ENCODE measurements around the gene SEPTIN3. TPM values are rescaled to one million over a fixed set of nuclear protein-coding genes. Genes with fewer than 3 reads are reported as not detected.

Gene SEPTIN3
- total RNA-seq, 1 donor from 2014 or later = 75.0 TPM

DNA sequence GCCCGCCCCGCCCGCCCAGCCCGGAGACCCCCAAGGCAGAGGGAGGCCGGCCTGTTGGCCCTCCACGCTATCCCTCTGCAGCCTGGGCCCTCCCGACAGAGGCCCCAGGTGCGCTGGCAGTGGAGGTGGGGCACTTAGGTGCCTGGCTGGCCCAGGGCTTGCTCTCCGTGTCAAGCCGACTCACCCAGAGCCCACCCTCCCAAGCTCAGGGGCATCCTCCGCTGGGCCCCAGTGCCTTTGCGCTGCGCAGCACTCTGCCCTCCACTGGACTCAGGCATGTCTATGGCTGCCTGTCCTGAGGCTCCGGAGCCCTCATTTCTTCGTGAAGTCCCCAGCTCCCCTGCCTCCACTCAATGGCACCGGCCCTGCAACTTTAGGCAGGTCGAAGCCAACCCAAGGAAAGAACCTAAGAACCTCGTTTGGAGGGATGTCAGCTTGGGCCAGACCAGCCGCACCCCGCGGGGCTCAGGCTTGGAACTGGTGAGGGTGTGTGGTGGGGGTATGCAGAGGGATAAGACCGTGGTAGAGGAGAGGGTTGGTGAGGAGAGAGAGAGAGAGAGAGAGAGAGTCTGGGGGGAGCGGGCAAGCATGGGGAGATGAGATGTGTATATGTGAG lies 11.2 kb upstream of the SEPTIN3 start:
- Mint-ChIP-seq H3K4me3 (no peak overlapping the region), H3K27me3 (ENCODE audit: low read depth) (peaks cover 3% of the 10 kb centered on the region), H3K9me3 (no peaks in the 10 kb centered on the region), H3K4me1 (peaks cover 18% of the 10 kb centered on the region), H3K36me3 (ENCODE audit: low read depth) (no peaks in the 10 kb centered on the region), H3K27ac (ENCODE audit: unreplicated experiment) (no peak overlapping the region)
- DNase-seq (ENCODE audit: low read depth, low spot score) = no peak
- TF ChIP-seq, protein P1, sequence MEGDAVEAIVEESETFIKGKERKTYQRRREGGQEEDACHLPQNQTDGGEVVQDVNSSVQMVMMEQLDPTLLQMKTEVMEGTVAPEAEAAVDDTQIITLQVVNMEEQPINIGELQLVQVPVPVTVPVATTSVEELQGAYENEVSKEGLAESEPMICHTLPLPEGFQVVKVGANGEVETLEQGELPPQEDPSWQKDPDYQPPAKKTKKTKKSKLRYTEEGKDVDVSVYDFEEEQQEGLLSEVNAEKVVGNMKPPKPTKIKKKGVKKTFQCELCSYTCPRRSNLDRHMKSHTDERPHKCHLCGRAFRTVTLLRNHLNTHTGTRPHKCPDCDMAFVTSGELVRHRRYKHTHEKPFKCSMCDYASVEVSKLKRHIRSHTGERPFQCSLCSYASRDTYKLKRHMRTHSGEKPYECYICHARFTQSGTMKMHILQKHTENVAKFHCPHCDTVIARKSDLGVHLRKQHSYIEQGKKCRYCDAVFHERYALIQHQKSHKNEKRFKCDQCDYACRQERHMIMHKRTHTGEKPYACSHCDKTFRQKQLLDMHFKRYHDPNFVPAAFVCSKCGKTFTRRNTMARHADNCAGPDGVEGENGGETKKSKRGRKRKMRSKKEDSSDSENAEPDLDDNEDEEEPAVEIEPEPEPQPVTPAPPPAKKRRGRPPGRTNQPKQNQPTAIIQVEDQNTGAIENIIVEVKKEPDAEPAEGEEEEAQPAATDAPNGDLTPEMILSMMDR (conservative IDR thresholded peaks at IDR 0.05) = peak; percentile 45

DNA sequence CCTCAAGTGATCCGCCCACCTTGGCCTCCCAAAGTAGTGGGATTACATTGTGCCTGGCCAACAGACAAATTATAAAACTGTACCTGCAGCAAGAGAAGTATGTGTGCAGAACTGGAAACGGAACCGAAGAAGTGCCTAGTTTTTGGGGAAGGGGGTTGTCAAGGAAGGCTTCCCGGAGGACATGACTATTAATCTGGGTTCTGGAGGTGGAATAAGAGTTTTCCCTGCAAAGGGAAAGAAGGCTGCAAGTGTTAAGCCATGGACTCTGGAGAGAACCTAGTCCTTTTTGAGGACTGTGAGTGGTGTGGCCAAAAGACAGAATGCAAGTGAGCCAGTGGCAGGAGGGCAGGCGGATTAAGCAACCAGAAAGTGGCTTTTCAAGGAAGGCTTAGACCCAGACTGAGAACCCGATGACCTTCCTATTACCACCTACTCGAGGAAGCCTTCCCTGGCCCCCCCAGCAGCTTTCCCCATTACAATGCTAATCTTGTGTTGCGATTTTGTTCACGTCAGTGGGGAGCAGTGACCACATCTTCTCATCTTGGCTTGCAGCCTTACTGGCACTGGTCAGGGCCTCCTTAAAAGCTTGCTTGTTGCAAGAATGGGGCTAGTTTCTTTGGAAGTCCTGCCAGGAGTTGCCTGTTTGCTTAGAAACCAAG lies 5.7 kb upstream of the SEPTIN3 start:
- DNase-seq (ENCODE audit: low read depth, low spot score) = no peak
- Mint-ChIP-seq H3K36me3 (ENCODE audit: low read depth) (no peaks in the 10 kb centered on the region), H3K27me3 (ENCODE audit: low read depth) (no peaks in the 10 kb centered on the region), H3K27ac (ENCODE audit: unreplicated experiment) (peak overlapping the region; percentile 21), H3K4me3 (no peak overlapping the region), H3K4me1 (peaks cover 37% of the 10 kb centered on the region), H3K9me3 (no peaks in the 10 kb centered on the region)
- TF ChIP-seq, protein P1 (conservative IDR thresholded peaks at IDR 0.05) = no peak

DNA sequence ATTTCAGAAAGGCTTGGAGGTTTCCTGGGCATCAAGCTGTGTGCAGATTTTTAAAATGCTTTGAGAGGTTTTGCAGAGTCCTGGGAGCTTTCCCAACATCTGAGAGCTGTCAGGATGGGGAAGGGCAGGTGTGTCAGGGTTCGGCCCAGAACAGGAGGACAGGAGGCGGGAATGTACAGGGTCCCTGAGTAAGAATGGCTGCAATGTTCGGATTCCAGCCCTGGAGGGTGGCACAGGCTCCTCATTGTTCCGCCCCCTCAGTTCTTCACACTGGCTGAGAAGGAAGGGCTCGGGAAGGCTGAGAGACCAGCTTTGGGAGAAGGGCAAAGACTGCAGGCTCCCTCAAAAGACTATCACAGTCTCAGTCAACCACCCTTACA lies 5.1 kb upstream of the SEPTIN3 start:
- H3K27me3 Mint-ChIP-seq (ENCODE audit: low read depth) = no peaks in the 10 kb centered on the region
- H3K9me3 Mint-ChIP-seq = no peaks in the 10 kb centered on the region
- DNase-seq (ENCODE audit: low read depth, low spot score) = no peak
- no peaks in the 10 kb centered on the region for H3K36me3 Mint-ChIP-seq (ENCODE audit: low read depth)
- H3K27ac Mint-ChIP-seq (ENCODE audit: unreplicated experiment) = no peak overlapping the region
- peaks cover 37% of the 10 kb centered on the region for H3K4me1 Mint-ChIP-seq
- H3K4me3 Mint-ChIP-seq = peak overlapping the region; percentile 19
- TF ChIP-seq, protein P1 (conservative IDR thresholded peaks at IDR 0.05) = no peak

DNA sequence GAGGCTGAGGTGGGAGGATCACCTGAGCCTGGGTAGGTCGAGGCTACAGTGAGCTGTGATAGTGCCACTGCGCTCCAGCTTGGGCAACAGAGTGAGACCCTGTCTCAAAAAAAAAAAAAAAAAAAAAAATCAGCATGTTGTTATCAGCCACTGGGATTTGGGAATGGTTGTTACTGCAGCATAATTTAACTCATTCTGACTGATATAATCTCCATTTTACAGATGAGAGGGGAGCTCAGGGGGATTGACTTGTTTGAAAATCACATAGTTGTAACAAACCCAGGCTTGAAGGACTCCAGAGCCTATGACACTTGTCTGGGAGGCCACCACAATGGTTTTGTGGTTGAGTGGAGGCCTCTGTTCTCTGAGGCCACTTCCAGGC lies 3.0 kb upstream of the SEPTIN3 start:
- no peaks in the 10 kb centered on the region for H3K36me3 Mint-ChIP-seq (ENCODE audit: low read depth)

DNA sequence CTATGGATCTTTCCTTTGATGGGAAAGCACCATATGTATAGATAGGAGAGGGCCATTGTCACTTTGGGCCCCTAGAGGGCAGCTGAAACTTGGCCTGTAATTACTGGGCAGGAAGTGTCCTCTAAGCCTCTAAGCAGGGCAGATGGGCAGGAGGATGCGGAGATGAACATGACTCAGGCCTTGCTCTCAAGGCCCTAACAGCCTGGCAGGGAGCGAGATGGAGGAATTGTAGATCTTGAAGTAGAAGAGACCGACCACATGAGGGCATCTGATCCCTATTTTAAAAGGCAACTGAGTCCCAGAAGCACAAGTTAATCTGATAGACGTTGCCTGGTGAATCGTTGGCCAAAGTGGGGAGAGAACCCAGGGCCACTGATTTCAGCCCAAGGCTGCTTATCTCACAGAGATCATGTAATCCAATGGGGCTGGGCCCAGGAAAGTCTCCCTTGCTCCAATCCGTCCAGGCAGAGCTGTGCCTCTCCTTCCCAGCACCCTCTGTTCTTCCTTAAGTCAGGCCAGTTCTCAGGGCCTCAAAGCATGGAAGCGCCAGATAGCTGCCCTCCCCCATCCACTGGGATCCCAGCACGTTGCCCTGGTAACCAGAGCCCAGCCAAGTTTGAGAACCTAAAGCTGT lies 2.5 kb upstream of the SEPTIN3 start:
- TF ChIP-seq, protein P1 (conservative IDR thresholded peaks at IDR 0.05) = peak; percentile 57
- Mint-ChIP-seq H3K9me3 (no peaks in the 10 kb centered on the region), H3K27ac (ENCODE audit: unreplicated experiment) (peak overlapping the region; percentile 51), H3K27me3 (ENCODE audit: low read depth) (no peaks in the 10 kb centered on the region), H3K36me3 (ENCODE audit: low read depth) (no peaks in the 10 kb centered on the region), H3K4me1 (peaks cover 27% of the 10 kb centered on the region), H3K4me3 (peak overlapping the region; percentile 18)
- no peak for DNase-seq (ENCODE audit: low read depth, low spot score)

More for the DNA sequence above, 3.0 kb upstream of the SEPTIN3 start:
- H3K4me1 Mint-ChIP-seq = peaks cover 28% of the 10 kb centered on the region
- H3K4me3 Mint-ChIP-seq = peak overlapping the region; percentile 17
- TF ChIP-seq, protein P1 (conservative IDR thresholded peaks at IDR 0.05) = no peak
- DNase-seq (ENCODE audit: low read depth, low spot score) = no peak
- H3K9me3 Mint-ChIP-seq = no peaks in the 10 kb centered on the region
- H3K27ac Mint-ChIP-seq (ENCODE audit: unreplicated experiment) = no peak overlapping the region
- H3K27me3 Mint-ChIP-seq (ENCODE audit: low read depth) = no peaks in the 10 kb centered on the region
